IMR-90 (cell line): ENCODE measurements around the gene APMAP. TPM values are rescaled to one million over a fixed set of nuclear protein-coding genes. Genes with fewer than 3 reads are reported as not detected.

Source experiments
- ATAC-seq: fragments of 200-7000 bp; cut with Tn5 transposase; 2 replicates; pipeline ENCODE4 v1.9.1; 2020; ENCODE audit warnings: low read depth, mild to moderate bottlenecking, moderate library complexity
- BruUV-seq: library from RNA; stranded (reverse); fragments of 400-500 nt; replicated peaks from 2 replicates; lab custom pipeline; 2021; lab: Mats Ljungman, UMichigan
- CTCF ChIA-PET: fragments of 300-600 bp; formaldehyde crosslinking; extraction: SDS; loops from one replicate; lab custom pipeline; 2021; ENCODE audit warnings: antibody characterized with exemption; lab: Yijun Ruan, JAX
- POLR2A ChIA-PET: fragments of 300-600 bp; sonication (Branson Sonifier 250); formaldehyde crosslinking; loops from one replicate; lab custom pipeline; 2022; ENCODE audit warnings: antibody characterized with exemption; ENCODE audit not compliant: unreplicated experiment; lab: Charles Lee
- DNase-seq: peaks from one replicate; pipeline ENCODE4 v3.0.0; 2013
- H2AFZ ChIP-seq: replicated peaks from 2 replicates; pipeline ENCODE3; 2013; ENCODE audit warnings: low read length, mild to moderate bottlenecking; ENCODE audit not compliant: poor library complexity
- H2AK5ac ChIP-seq: 2 replicates; pipeline ENCODE4 v1.6.1; 2013; ENCODE audit warnings: low read depth, low read length, inconsistent platforms
- H2AK9ac ChIP-seq: replicated peaks from 2 replicates; pipeline ENCODE3; 2013; ENCODE audit warnings: mild to moderate bottlenecking, low read depth, low read length, moderate library complexity; ENCODE audit not compliant: poor library complexity
- H2BK120ac ChIP-seq: 2 replicates; pipeline ENCODE4 v1.6.1; 2013; ENCODE audit warnings: low read depth, low read length, inconsistent platforms
- H2BK15ac ChIP-seq: 3 replicates; pipeline ENCODE4 v1.6.1; 2013; ENCODE audit warnings: low read depth, low read length, inconsistent platforms
- H2BK20ac ChIP-seq: 2 replicates; pipeline ENCODE4 v1.6.1; 2013; ENCODE audit warnings: low read depth, mild to moderate bottlenecking, inconsistent platforms, low read length, moderate library complexity
- H2BK5ac ChIP-seq: 2 replicates; pipeline ENCODE4 v1.6.1; 2013; ENCODE audit warnings: mild to moderate bottlenecking, low read depth, low read length, inconsistent platforms; ENCODE audit not compliant: poor library complexity, severe bottlenecking
- H3K14ac ChIP-seq: replicated peaks from 2 replicates; pipeline ENCODE4 v1.6.1; 2013; ENCODE audit warnings: low read depth, low read length, inconsistent platforms
- H3K18ac ChIP-seq: 2 replicates; pipeline ENCODE4 v1.6.1; 2013; ENCODE audit warnings: low read depth, low read length, control low read depth
- H3K23ac ChIP-seq: 2 replicates; pipeline ENCODE4 v1.6.1; 2013; ENCODE audit warnings: low read depth, low read length, inconsistent platforms
- H3K27ac ChIP-seq: 2 replicates; pipeline ENCODE4 v1.5.1; 2013; ENCODE audit warnings: mild to moderate bottlenecking, control low read depth, low read length; ENCODE audit not compliant: insufficient read depth
- H3K27me3 ChIP-seq: 2 replicates; pipeline ENCODE4 v1.6.1; 2013; ENCODE audit warnings: low read length; ENCODE audit not compliant: control insufficient read depth, insufficient read depth
- H3K36me3 ChIP-seq: 2 replicates; pipeline ENCODE4 v1.6.1; 2013; ENCODE audit warnings: low read length, mixed read lengths; ENCODE audit not compliant: control insufficient read depth, insufficient read depth
- H3K4ac ChIP-seq: 2 replicates; pipeline ENCODE4 v1.6.1; 2013; ENCODE audit warnings: low read depth, low read length, inconsistent platforms
- H3K4me1 ChIP-seq: 2 replicates; pipeline ENCODE4 v1.6.1; 2013; ENCODE audit warnings: low read length, mixed read lengths; ENCODE audit not compliant: control insufficient read depth, insufficient read depth
- H3K4me2 ChIP-seq: 2 replicates; pipeline ENCODE4 v1.6.1; 2013; ENCODE audit warnings: low read depth, mild to moderate bottlenecking, control low read depth, low read length, moderate library complexity
- H3K4me3 ChIP-seq: 2 replicates; pipeline ENCODE4 v1.5.1; 2013; ENCODE audit warnings: low read depth, mild to moderate bottlenecking, control low read depth, low read length, moderate library complexity; ENCODE audit not compliant: insufficient read depth
- H3K56ac ChIP-seq: 2 replicates; pipeline ENCODE4 v1.6.1; 2013; ENCODE audit warnings: low read length, inconsistent platforms; ENCODE audit not compliant: insufficient read depth; ENCODE audit errors: extremely low read depth
- H3K79me1 ChIP-seq, 2 experiments: 2 replicates each; pipeline ENCODE4 v1.6.1; 2013; ENCODE audit warnings: low read length in 2 of 2, inconsistent platforms in 1 of 2, low read depth in 1 of 2
- H3K9ac ChIP-seq: 2 replicates; pipeline ENCODE4 v1.6.1; 2013; ENCODE audit warnings: low read depth, low read length, control low read depth
- H3K9me1 ChIP-seq: 2 replicates; pipeline ENCODE4 v1.6.1; 2013; ENCODE audit warnings: low read length, inconsistent platforms; ENCODE audit not compliant: insufficient read depth
- H3K9me3 ChIP-seq: 2 replicates; pipeline ENCODE4 v1.6.1; 2013; ENCODE audit warnings: low read length; ENCODE audit not compliant: control insufficient read depth, insufficient read depth
- H4K20me1 ChIP-seq: 2 replicates; pipeline ENCODE4 v1.6.1; 2013; ENCODE audit warnings: low read length, inconsistent platforms; ENCODE audit not compliant: insufficient read depth
- H4K5ac ChIP-seq: 2 replicates; pipeline ENCODE4 v1.6.1; 2013; ENCODE audit warnings: mild to moderate bottlenecking, low read depth, low read length, control low read depth
- H4K8ac ChIP-seq, 2 experiments: 2 replicates each; pipeline ENCODE4 v1.6.1; 2013; ENCODE audit warnings: low read depth in 2 of 2, low read length in 2 of 2, control low read depth in 1 of 2, inconsistent platforms in 1 of 2
- H4K91ac ChIP-seq: 2 replicates; pipeline ENCODE4 v1.6.1; 2013; ENCODE audit warnings: low read depth, low read length, inconsistent platforms; ENCODE audit not compliant: insufficient read depth
- BHLHE40 ChIP-seq: fragments of 150-350 bp; IDR thresholded peaks from 2 replicates; pipeline ENCODE4 v1.6.1; 2016; ENCODE audit warnings: mild to moderate bottlenecking, low read depth, low read length
- FOS ChIP-seq: fragments of 150-350 bp; IDR thresholded peaks from 2 replicates; pipeline ENCODE4 v1.6.1; 2016; ENCODE audit warnings: low read depth, low read length
- MAFK ChIP-seq: IDR thresholded peaks from 2 replicates; pipeline ENCODE4 v1.6.1; 2012; ENCODE audit warnings: low read depth, low read length, improper control_type of control experiment
- MAZ ChIP-seq: IDR thresholded peaks from 2 replicates; pipeline ENCODE4 v1.6.1; 2012; ENCODE audit warnings: low read depth, mild to moderate bottlenecking, low read length, improper control_type of control experiment, moderate library complexity, borderline replicate concordance
- POLR2A ChIP-seq: IDR thresholded peaks from 2 replicates; pipeline ENCODE4 v1.6.1; 2012; ENCODE audit warnings: mild to moderate bottlenecking, low read depth, low read length
- RCOR1 ChIP-seq: IDR thresholded peaks from 2 replicates; pipeline ENCODE4 v1.6.1; 2012; ENCODE audit warnings: mild to moderate bottlenecking, low read length, improper control_type of control experiment; ENCODE audit not compliant: insufficient replicate concordance
- RFX5 ChIP-seq: IDR thresholded peaks from 2 replicates; pipeline ENCODE4 v1.8.0; 2012; ENCODE audit warnings: low read depth, mild to moderate bottlenecking, low read length, moderate library complexity
- SMC3 ChIP-seq: fragments of 150-350 bp; IDR thresholded peaks from 2 replicates; pipeline ENCODE4 v1.6.1; 2016; ENCODE audit warnings: low read depth, mild to moderate bottlenecking, antibody characterized with exemption, low read length, moderate library complexity
- WGBS, 2 experiments: methylation state at CpG; one replicate each; pipeline versions ENCODE4 v1.1.5 to v1.1.7; 2013; ENCODE audit warnings: missing lambda C conversion rate in 2 of 2; ENCODE audit not compliant: insufficient read length in 1 of 2; ENCODE audit errors: extremely low coverage in 2 of 2; 5-methylcytosine and 5-hydroxymethylcytosine counted together
- dilution Hi-C: fragments of 300-500 bp; cut with HindIII; formaldehyde crosslinking; loops from one replicate; pipeline ENCODE4 v1.14.3; 2018; ENCODE audit warnings: low sequenced_read_pairs; ENCODE audit not compliant: unreplicated experiment
- in situ Hi-C: fragments of 300-500 bp; cut with MboI; formaldehyde crosslinking; loops from 3 replicates; pipeline ENCODE4 v1.14.3; 2019; ENCODE audit warnings: low sequenced_read_pairs, inconsistent platforms, mixed read lengths
- intact Hi-C: fragments of 100-400 bp; cut with micrococcal nuclease; formaldehyde crosslinking; loops from 2 replicates; pipeline ENCODE4 v1.10.0; 2022
- polyA plus RNA-seq, 3 experiments: library from polyadenylated mRNA; depleted of rRNA; stranded (reverse); fragments of >200 nt; gene quantifications; 2 replicates each; pipeline ENCODE4 v1.2.3, GENCODE V29; 2012; ENCODE audit warnings: low replicate concordance in 1 of 3
- total RNA-seq: library from RNA; depleted of rRNA; stranded (reverse); fragments of >200 nt; gene quantifications from 2 replicates; pipeline ENCODE4 v1.2.3, GENCODE V29; 2012
- TF ChIP-seq, protein P1 (sequence below): fragments of 150-350 bp; IDR thresholded peaks from 2 replicates; pipeline ENCODE4 v1.6.1; 2017; ENCODE audit warnings: mild to moderate bottlenecking, antibody characterized with exemption, low read length, low read depth

Gene APMAP
- total and polyA plus RNA-seq, 2 of the 4 experiments (the other 2 are of a cell fraction): 67.2 to 88.8 TPM

- BruUV-seq: no TSS peak
- Histone ChIP-seq H2BK15ac (no peak overlapping the region), H2AK5ac (no peak overlapping the region), H3K9ac (no peak overlapping the region), H3K56ac (no peak overlapping the region), H3K9me3 (no peaks in the 10 kb centered on the region), H3K18ac (no peak overlapping the region), H3K36me3 (peaks cover 31% of the 10 kb centered on the region), H3K4ac (no peak overlapping the region), H4K91ac (no peak overlapping the region), H4K5ac (no peak overlapping the region), H3K79me1 (no peaks in the 10 kb centered on the region), H3K9me1 (0 out of 2 replicates have a peak, but pooled peaks cover 4% of the 10 kb centered on the region), H3K27ac (no peak overlapping the region), H3K23ac (no peak overlapping the region), H4K8ac (no peak overlapping the region), H3K4me1 (no peaks in the 10 kb centered on the region), H2BK5ac (no peak overlapping the region), H3K4me3 (no peak overlapping the region), H4K20me1 (no peaks in the 10 kb centered on the region), H2BK20ac (no peak overlapping the region), H2AK9ac (no peak overlapping the region), H2AFZ (no peak overlapping the region), H2BK120ac (no peak overlapping the region), H3K14ac (no peak overlapping the region), H3K4me2 (no peak overlapping the region), H3K27me3 (no peaks in the 10 kb centered on the region)
- dilution Hi-C loops: no loop called here
- TF ChIP-seq RFX5 (no peak), FOS (no peak), RCOR1 (no peak), BHLHE40 (no peak), POLR2A (no peak), MAZ (no peak), MAFK (no peak), SMC3 (no peak)
- TF ChIP-seq, protein P1, sequence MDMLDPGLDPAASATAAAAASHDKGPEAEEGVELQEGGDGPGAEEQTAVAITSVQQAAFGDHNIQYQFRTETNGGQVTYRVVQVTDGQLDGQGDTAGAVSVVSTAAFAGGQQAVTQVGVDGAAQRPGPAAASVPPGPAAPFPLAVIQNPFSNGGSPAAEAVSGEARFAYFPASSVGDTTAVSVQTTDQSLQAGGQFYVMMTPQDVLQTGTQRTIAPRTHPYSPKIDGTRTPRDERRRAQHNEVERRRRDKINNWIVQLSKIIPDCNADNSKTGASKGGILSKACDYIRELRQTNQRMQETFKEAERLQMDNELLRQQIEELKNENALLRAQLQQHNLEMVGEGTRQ: no peak
- ChIA-PET CTCF (no interaction called here), POLR2A (no interaction called here)
- intact Hi-C loops: no loop called here
- in situ Hi-C loops: no loop called here
- no CpG with 5 or more reads among the region's 2 CpGs for WGBS, 2 experiments
- DNase-seq (no peak), ATAC-seq (no peak)
Observed at GRCh38 chr20:24960861-24961260, 31.7 kb downstream of the APMAP start.
